GM12874 (cell line): ENCODE data around the gene TMEM187.

Experiments used
- CTCF ChIP-seq: IDR thresholded peaks from 2 replicates; pipeline ENCODE4 v1.5.1; 2011; ENCODE audit warnings: low read depth, mild to moderate bottlenecking, control low read depth, low read length, moderate library complexity; ENCODE audit not compliant: insufficient read depth

Gene TMEM187

GRCh38 chrX:153992180-153992579, 19.6 kb downstream of the TMEM187 start:
- no peak for TF ChIP-seq CTCF

- TF ChIP-seq CTCF: no peak
Observed at GRCh38 chrX:153993079-153993478, 20.5 kb downstream of the TMEM187 start.

DNA sequence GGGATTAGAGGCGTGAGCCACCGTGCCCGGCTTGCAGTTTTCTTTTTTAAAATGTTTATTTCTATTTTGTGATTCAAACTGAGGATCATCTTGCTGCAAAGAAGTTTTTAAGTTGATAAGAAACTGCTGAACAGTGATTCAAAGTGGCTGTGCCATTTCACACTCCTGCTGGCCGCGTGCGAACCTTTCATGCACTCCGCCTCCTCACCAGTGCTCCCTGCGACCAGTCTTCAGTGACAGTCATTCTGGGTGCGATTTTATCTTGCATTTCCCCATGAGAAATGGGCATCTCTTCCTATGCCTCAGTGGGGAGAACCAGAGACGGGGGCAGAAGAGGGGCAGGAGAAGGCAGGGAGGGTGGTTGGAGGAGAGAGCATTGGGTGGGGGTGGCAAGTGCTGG, 21.4 kb downstream of the TMEM187 start:
- TF ChIP-seq CTCF: no peak

DNA sequence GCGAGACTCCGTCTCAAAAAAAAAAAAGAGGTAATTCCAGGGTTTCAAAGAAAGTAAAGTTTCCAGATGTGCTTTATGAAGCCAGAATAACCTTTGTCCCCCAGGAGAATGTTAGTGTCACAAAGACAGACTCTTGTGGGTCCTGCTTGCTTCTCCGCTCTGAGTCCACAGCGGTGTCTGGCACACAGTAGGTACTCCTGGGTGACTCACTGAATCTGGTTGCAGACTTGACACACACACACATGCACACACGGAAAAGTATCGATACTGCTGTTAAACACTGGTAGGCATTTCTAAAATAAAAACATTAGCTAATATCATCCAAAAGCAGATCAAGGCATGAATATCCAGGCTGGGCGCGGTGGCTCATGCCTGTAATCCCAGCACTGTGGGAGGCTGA, 22.9 kb downstream of the TMEM187 start:
- no peak for TF ChIP-seq CTCF

DNA sequence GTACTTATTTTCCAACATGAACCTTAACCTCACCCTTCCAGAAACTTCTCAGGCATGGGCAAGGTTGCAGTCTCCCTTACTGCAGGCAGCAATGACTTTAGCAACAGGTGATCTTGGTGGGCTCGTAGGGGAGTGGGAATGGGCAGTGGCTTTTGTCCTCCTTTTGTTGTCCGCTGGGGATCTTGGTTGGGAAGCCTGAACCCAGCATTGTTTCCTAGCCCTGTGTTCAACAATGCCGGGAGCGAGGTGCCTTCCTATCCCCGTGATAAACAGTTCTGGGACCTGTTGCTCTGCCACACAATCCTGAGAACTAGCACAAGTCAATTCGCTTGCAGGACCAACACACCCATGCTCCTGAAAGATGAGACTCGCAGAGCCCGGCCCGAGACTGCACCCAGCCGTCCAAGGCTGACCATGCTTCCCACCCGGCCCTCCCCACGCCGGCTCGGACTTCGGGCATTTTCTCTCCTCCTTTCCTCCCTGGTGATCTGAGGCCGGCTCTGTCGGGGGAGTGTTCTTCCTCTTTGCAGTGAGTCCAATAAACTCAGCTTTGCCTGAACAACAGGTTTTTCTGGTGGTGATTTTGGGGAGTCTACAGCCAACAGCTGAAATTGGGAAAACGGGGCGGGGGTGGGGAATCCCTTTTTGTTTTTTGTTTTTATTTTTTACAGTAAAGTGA, 26.9 kb downstream of the TMEM187 start:
- no peak for TF ChIP-seq CTCF

GRCh38 chrX:154000051-154000450, 27.5 kb downstream of the TMEM187 start:
- TF ChIP-seq CTCF: no peak

DNA sequence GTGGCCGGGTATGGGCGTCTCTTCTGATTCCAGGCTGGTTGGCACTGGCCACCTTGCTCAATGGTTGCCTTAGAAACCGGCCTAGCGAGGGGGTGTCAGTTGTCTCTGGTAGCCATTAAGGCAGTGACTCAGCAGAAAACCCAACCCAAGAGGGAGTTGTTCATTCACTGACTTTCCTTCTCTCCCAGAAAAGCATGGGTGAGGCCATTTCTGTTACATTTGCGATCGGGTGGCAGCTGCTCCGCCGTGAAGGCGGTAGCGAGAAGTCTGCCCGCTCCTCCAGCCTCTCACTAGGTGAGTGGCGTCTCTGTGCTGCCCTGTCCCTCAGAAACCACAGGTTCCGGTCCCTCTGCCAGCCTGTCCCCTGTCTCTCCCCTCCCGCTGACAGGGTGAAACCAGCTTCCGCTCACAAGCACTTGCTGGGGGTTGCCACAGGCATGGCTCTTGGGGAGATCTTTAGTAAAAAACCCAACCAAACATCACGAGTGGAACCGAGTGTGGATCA, 29.7 kb downstream of the TMEM187 start:
- no peak for TF ChIP-seq CTCF

- no peak for TF ChIP-seq CTCF
Observed at GRCh38 chrX:154004315-154004714, 31.8 kb downstream of the TMEM187 start.
